ENCODE measurements around the gene KRT24.

Gene KRT24

GRCh38 chr17:40694584-40694983 lies 9.0 kb downstream of the KRT24 start:
- no peak for DNase-seq

- no peak for DNase-seq
Measured at GRCh38 chr17:40687106-40687505, 16.4 kb downstream of the KRT24 start.

DNA sequence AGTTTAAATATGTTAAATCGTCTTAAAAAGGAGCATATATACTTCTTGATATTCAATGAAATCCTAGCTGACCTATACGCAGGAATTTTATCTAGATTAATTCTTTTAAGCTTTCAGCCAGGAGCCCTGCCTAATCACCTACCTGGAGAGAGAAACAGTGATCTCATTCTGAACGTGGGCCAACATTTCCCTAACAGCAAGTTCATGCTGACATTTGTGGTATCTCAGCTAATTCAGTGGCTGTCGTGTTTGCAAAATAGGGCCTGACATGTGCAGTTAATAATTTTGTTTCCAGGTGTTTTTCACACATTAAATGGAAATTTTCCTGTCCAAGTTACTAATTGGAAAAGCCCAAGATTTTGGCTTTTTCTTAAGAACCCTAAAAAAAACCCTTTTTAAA lies 17.4 kb downstream of the KRT24 start:
- DNase-seq: no peak

- DNase-seq: no peak
Measured at GRCh38 chr17:40680998-40681397, 22.6 kb downstream of the KRT24 start.

DNA sequence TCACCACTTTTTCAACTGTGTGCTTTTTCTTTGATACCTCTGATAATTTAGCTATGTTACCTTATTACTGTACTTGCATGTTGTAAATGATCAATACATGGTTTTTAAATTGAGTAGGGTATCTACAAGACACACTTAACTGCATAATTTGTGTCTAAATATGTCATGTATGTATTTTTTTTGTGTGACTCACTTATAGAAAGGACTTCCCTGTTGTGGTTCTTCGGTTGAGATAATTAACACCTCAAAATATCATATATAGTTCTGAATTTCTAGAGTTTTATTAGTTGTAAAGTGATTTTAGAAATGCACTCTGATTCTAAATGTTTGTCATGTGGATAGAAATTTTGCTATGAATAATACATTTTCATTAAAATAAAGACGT lies 24.0 kb downstream of the KRT24 start:
- no peak for DNase-seq

DNA sequence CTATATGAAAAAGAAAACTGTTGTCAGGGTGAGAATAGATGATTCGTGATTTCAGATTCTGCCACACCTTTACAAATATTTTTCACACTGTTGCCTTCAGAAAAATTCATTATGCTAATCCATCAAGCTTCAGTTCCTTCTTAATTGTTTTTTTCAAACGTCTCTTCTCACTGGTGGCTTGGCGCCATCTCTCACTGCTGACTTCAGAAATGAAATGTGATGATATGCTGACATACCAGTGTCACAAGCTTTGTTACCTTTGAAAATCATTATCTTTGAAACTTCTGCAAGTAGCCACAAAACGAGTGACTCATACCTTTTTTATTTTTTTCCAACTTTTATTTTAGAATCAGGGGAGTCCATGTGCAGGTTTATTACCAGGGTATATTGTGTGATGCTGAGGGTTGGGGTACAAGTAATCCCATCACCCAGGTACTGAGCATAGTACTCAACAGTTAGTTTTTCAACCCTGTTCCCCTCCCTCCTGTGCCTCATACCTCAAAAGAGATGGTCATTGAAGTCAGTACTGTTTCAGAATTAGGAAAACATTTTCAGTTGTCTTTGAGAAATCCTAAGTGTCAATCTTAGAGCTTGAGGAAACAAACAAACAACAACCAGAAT lies 24.5 kb downstream of the KRT24 start:
- DNase-seq: no peak

DNA sequence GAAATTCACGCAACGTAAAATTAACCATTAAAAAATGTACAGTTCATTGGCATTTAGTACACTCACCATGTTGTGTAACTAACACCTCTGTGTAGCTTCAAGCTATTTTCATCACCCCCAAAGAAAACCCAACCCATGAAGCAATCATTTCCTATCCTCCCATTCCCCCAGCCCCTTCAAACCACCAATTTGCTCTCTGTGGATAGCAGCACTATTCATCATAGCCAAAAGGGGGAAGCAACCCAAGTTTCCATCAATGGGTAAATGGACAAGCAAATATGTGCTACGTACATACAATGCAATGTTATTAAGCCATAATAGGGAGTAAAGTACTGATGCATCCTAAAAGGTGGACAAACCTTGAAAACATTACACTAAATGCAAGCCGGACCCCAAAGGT lies 27.6 kb downstream of the KRT24 start:
- no peak for DNase-seq

GRCh38 chr17:40672654-40673053 lies 30.9 kb downstream of the KRT24 start:
- no peak for DNase-seq

DNA sequence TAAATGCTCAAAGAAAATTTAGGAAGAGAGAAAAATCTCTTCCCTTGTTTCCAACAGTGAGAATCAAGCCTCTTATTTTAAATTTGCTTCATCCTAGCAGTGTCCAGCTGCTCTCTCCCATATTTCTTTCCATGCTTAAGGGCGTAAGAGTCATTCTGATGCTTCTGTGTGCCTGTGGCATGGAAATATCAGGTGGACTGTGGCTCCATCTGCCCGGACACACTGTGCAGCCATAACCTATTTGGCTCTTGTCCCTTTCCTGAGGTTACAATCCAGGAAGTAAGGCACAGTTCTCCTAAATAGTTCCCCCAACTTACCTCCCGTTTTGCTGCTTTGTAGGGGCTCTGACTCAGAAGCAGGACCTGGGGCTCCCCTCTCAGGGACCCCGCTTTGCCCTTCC lies 32.3 kb downstream of the KRT24 start:
- no peak for DNase-seq

GRCh38 chr17:40666331-40666730 lies 37.2 kb downstream of the KRT24 start:
- DNase-seq: no peak

DNA sequence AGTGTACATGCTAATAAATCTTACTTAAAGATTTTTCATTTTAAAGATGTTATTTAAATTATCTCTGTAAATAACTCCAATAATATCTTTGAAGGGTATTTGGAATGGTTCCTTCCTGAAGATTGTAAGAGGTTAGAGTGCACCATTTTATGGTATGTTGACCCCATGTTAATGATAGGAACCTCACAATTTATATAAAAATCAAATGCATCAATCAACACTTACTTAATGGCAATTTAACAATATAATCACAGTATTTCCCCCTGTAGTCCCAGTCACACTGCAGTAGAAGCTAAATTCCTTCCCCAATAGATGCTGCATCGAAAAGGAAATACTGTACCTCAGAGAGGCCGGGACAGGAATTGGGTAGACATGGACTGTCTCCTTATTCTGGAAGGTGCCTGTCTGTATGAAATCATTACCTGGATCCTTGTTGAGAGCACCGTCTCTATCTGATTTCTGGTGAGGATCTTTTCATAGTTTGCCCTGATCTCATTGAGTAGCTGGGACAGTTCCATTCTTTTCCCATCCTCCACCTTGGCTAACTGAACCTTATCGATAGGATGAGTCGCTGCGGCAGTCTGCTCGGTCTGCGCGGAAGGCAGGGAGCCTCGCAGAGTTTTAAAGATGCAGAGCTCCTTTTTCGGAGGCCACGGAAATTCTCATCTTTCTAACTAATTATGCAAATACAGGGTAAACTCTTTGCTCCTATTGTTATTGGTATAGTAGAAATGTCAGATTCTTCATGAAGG lies 38.8 kb downstream of the KRT24 start, which contains the start of gene KRT222:
Gene KRT222, minus strand, starts transcription at position 596 of the 752 bp plus-strand sequence. Its CDS starts 78 bp downstream, at position 518.
- DNase-seq: no peak

GRCh38 chr17:40663252-40663651 lies 40.3 kb downstream of the KRT24 start:
- DNase-seq: no peak

GRCh38 chr17:40659911-40660310 lies 43.6 kb downstream of the KRT24 start:
- no peak for DNase-seq

GRCh38 chr17:40658396-40658795 lies 45.2 kb downstream of the KRT24 start:
- DNase-seq: no peak

- no peak for DNase-seq
Measured at GRCh38 chr17:40651939-40652338, 51.6 kb downstream of the KRT24 start.

DNA sequence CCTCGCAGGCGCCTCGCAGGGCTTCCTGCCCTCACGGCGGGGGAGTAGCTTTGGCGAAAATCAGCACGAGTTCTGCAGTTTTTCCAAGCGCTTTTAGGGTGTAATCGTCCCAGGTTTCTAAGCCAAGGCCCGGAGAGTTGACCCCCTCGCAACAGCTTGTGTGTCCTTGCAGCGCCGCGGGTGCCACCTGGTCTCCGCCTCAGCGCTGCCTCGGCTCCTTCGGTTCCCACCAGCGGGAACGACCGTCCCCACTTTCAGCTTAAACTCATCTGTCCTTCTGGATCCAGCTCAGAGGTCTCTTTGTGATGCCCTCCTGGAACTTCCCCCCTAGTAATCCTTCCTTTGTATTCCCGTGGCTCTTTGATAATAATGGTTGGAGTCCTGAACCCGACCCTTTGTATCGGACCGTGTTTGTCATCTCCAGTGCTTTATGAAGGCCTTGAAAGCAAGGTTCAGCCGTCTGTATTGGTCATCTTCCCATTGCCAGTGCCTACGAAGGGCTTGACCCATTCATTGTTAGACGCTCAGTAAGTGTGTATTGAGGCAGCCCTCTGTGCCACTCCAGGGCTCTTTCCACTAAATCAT lies 55.1 kb downstream of the KRT24 start:
- peak in 2 of 4 experiments; percentile 54 to 66 for DNase-seq

All from suppressor macrophage (primary cell).